ENCODE data around the gene PNPLA5. TPM values are rescaled to one million over a fixed set of nuclear protein-coding genes. Genes with fewer than 3 reads are reported as not detected.

PNPLA5 gene
- total and polyA plus RNA-seq, 2 of the 8 experiments (the other 6 are each of a cell fraction or from before 2014, with no cell fraction given): 3.9 to 6.8 TPM

GRCh38 chr22:43891360-43892182, at the start of gene PNPLA5 (continued):
- no peak for TF ChIP-seq NRF1 (IDR thresholded peaks at IDR 0.05; ENCODE audit: low read depth, low read length)
- TF ChIP-seq TBP (IDR thresholded peaks at IDR 0.05; ENCODE audit: low read depth, low read length): peak; percentile 33; the same call in 1 of the 2 replicates
- TF ChIP-seq SIN3A (conservative IDR thresholded peaks at IDR 0.05 in 1 of 2, IDR thresholded peaks at IDR 0.05 in 1 of 2; ENCODE audit: low read depth in 1 of 2, low read length in 2 of 2): peak in 1 of 2 experiments; percentile 39; a peak in 1 of 4 replicates
- TF ChIP-seq ATF3 (IDR thresholded peaks at IDR 0.05; ENCODE audit: insufficient read depth, low read depth, low read length): no peak
- TF ChIP-seq E2F6 (IDR thresholded peaks at IDR 0.05): peak; percentile 54; the same call in 1 of the 2 replicates
- no peak for TF ChIP-seq POU5F1 (IDR thresholded peaks at IDR 0.05; ENCODE audit: low read depth, low read length)
- no peak for TF ChIP-seq KDM5A (IDR thresholded peaks at IDR 0.05; ENCODE audit: low read length)
- TF ChIP-seq RBBP5 (IDR thresholded peaks at IDR 0.05; ENCODE audit: borderline replicate concordance, low read depth, low read length): peak; percentile 41; the same call in 1 of the 2 replicates
- no peak for TF ChIP-seq RNF2 (IDR thresholded peaks at IDR 0.05; ENCODE audit: borderline replicate concordance, low read depth, low read length, missing control alignments, poor library complexity, severe bottlenecking)
- TF ChIP-seq CBX8 (IDR thresholded peaks at IDR 0.05; ENCODE audit: borderline replicate concordance, low read depth, low read length): no peak
- TF ChIP-seq CEBPB (IDR thresholded peaks at IDR 0.05; ENCODE audit: low read depth, low read length): no peak
- no peak for TF ChIP-seq TEAD4 (IDR thresholded peaks at IDR 0.05; ENCODE audit: low read depth, low read length)
- no peak for TF ChIP-seq RXRA (IDR thresholded peaks at IDR 0.05; ENCODE audit: insufficient read depth, low read depth, low read length)
- no peak for TF ChIP-seq JUN (IDR thresholded peaks at IDR 0.05; ENCODE audit: low read depth, low read length)
- no peak; the same call in 1 of the 2 replicates for TF ChIP-seq USF2 (IDR thresholded peaks at IDR 0.05; ENCODE audit: low read length)
- TF ChIP-seq SP2 (IDR thresholded peaks at IDR 0.05; ENCODE audit: low read length): no peak
- TF ChIP-seq YY1 (IDR thresholded peaks at IDR 0.05; ENCODE audit: low read depth, low read length): no peak
- TF ChIP-seq SIX5 (IDR thresholded peaks at IDR 0.05; ENCODE audit: low read depth, low read length): no peak
- TF ChIP-seq CTBP2 (IDR thresholded peaks at IDR 0.05; ENCODE audit: borderline replicate concordance, insufficient read depth, insufficient read length, low read length): no peak
- no peak for TF ChIP-seq CHD1 (IDR thresholded peaks at IDR 0.05; ENCODE audit: low read depth, low read length)
- peak; percentile 22 for TF ChIP-seq EZH2 (IDR thresholded peaks at IDR 0.05; ENCODE audit: low read depth, low read length, severe bottlenecking)
